ENCODE results near the gene TRMT2B. TPM values are rescaled to one million over a fixed set of nuclear protein-coding genes. Genes with fewer than 3 reads are reported as not detected.

The TRMT2B gene
- total and polyA plus RNA-seq, 2 of the 13 experiments (the other 11 are each of a cell fraction or from before 2014, with no cell fraction given), result 7.0 to 11.2 TPM

DNA sequence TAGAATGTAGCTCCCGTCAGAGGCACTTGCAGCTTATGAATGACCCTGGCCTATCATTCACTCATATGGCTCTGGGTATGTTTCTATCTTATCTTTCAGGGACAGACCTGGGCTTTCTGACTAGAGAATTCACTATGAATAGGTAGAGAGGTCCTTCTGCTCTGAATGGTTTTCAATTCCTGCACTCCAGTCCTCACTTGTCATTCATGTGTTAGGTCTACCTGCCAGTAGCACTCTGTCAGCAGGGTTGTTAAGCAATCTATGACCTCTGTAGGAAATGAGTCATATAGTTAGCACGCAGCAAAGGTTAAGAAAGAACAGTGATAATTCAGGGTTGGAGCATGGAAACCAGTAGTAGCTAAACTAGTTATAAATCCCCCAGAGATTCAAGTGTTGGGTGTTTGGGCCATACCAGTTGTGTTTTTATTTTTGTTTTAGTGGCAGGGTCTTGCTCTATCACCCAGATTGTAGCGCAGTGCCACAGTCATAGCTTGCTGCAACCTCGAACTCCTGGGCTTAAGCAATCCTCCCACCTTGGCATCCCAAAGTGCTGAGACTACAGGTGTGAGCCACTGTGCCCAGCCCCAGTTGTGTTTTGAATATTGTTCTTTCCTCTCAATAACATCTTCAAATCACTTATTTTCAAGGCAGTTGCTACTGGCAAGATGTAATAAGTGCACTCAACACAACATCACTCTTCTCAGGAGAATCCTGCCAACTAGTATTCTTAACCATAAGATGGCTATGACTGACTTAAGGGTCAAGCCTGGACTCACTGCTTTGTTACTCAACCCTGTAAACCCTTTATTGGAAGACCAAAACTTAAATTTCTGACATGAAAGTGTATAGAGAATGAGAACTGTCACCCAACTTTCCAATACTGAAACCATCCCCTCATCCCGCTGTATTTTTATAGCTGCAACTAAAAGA lies 57.3 kb downstream of the TRMT2B start (continued):
- TF ChIP-seq, protein P1, sequence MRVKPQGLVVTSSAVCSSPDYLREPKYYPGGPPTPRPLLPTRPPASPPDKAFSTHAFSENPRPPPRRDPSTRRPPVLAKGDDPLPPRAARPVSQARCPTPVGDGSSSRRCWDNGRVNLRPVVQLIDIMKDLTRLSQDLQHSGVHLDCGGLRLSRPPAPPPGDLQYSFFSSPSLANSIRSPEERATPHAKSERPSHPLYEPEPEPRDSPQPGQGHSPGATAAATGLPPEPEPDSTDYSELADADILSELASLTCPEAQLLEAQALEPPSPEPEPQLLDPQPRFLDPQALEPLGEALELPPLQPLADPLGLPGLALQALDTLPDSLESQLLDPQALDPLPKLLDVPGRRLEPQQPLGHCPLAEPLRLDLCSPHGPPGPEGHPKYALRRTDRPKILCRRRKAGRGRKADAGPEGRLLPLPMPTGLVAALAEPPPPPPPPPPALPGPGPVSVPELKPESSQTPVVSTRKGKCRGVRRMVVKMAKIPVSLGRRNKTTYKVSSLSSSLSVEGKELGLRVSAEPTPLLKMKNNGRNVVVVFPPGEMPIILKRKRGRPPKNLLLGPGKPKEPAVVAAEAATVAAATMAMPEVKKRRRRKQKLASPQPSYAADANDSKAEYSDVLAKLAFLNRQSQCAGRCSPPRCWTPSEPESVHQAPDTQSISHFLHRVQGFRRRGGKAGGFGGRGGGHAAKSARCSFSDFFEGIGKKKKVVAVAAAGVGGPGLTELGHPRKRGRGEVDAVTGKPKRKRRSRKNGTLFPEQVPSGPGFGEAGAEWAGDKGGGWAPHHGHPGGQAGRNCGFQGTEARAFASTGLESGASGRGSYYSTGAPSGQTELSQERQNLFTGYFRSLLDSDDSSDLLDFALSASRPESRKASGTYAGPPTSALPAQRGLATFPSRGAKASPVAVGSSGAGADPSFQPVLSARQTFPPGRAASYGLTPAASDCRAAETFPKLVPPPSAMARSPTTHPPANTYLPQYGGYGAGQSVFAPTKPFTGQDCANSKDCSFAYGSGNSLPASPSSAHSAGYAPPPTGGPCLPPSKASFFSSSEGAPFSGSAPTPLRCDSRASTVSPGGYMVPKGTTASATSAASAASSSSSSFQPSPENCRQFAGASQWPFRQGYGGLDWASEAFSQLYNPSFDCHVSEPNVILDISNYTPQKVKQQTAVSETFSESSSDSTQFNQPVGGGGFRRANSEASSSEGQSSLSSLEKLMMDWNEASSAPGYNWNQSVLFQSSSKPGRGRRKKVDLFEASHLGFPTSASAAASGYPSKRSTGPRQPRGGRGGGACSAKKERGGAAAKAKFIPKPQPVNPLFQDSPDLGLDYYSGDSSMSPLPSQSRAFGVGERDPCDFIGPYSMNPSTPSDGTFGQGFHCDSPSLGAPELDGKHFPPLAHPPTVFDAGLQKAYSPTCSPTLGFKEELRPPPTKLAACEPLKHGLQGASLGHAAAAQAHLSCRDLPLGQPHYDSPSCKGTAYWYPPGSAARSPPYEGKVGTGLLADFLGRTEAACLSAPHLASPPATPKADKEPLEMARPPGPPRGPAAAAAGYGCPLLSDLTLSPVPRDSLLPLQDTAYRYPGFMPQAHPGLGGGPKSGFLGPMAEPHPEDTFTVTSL (CRISPR knock-in tag; IDR thresholded peaks at IDR 0.05; ENCODE audit: borderline replicate concordance), result peak; percentile 72; the same call in 1 of the 2 replicates
- TF ChIP-seq TOPORS (CRISPR knock-in tag; IDR thresholded peaks at IDR 0.05) (no peak), PAF1 (CRISPR knock-in tag; IDR thresholded peaks at IDR 0.05) (no peak), CEBPG (CRISPR knock-in tag; IDR thresholded peaks at IDR 0.05) (peak; percentile 93), MEF2D (CRISPR knock-in tag; IDR thresholded peaks at IDR 0.05) (no peak)
- TF ChIP-seq, protein P2, sequence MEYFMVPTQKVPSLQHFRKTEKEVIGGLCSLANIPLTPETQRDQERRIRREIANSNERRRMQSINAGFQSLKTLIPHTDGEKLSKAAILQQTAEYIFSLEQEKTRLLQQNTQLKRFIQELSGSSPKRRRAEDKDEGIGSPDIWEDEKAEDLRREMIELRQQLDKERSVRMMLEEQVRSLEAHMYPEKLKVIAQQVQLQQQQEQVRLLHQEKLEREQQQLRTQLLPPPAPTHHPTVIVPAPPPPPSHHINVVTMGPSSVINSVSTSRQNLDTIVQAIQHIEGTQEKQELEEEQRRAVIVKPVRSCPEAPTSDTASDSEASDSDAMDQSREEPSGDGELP (IDR thresholded peaks at IDR 0.05; ENCODE audit: borderline replicate concordance, low read depth), result no peak
